ENCODE data around the gene SSMEM1.
"Not testable (repeated sequence)": the region's sequence is repeated elsewhere in the genome, so short reads cannot be mapped to it uniquely, and the experiment has no call there.

Gene SSMEM1

DNA sequence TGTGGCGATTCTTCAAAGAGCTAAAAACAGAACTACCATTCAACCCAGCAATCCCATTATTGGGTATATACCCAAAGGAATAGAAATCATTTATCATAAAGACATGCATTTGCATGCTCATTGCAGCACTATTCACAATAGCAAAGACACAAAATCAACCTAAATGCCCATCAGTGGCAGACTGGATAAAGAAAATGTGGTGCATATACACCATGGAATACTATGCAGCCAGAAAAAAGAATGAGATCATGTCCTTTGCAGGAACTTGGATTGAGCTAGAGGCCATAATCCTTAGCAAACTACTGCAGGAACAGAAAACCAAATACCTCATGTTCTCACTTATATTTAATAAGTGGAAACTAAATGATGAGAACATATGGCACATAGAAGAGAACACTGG lies 38.8 kb downstream of the SSMEM1 start:
- DNase-seq (ENCODE audit: low read depth in 3 of 3) = not testable (repeated sequence)

DNA sequence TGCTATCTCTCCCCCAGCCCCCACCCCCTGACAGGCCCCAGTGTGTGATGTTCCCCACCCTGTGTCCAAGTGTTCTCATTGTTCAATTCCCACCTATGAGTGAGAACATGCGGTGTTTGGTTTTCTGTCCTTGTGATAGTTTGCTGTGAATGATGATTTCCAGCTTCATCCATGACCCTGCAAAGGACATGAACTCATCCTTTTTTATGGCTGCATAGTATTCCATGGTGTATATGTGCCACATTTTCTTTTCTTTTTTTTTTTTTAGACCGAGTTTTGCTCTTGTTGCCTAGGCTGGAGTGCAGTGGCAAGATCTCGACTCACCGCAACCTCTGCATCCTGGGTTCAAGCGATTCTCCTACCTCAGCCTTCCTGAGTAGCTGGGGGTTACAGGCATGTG lies 41.2 kb downstream of the SSMEM1 start:
- not testable (repeated sequence) for DNase-seq (ENCODE audit: low read depth in 3 of 3)

DNA sequence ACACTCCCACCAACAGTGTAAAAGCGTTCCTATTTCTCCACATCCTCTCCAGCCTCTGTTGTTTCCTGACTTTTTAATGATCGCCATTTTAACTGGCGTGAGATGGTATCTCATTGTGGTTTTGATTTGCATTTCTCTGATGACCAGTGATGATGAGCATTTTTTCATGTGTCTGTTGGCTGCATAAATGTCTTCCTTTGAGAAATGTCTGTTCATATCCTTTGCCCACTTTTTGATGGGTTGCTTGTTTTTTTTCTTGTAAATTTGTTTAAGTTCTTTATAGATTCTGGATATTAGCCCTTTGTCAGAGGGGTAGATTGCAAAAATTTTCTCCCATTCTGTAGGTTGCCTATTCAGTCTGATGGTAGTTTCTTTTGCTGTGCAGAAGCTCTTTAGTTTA lies 42.0 kb downstream of the SSMEM1 start:
- not testable (repeated sequence) for DNase-seq (ENCODE audit: low read depth in 3 of 3)

DNA sequence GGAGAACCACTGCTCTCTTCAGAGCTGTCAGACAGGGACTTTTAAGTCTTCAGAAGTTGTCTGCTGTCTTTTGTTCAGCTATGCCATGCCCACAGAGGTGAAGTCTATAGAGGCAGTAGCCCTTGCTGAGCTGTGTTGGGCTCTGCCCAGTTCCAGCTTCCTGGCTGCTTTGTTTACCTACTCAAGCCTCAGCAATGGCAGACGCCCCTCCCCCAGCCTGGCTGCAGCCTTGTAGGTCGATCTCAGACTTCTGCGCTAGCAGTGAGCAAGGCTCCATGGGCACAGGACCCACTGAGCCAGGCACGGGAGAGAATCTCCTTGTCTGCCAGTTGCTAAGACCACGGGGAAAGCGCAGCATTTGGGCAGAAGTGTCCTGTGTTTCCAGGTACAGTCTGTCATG lies 46.9 kb downstream of the SSMEM1 start:
- DNase-seq (ENCODE audit: low read depth in 3 of 3) = no peak

DNA sequence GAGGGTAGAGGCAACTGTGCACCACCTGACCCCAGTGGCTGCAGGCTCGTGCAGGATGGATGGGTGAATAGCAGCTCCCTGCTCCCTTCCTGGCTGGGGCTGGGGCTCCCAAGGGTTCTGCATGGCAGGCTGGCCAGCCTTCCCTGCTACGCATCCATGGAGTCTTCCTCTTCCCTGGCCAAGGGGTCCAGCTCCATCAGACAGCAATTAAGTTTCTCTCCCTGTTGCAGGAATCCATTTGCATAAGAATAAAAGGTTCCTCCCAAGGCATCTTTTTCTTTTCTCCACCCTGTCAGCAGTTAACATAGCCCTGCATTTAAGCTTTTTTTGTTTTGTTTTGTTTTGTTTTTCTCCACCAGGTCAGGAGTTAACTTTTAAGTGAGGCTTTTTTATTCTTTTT lies 49.0 kb downstream of the SSMEM1 start:
- no peak for DNase-seq (ENCODE audit: low read depth in 3 of 3)

- no peak for DNase-seq (ENCODE audit: low read depth in 3 of 3)
Observed at GRCh38 chr7:130258494-130259078, 50.9 kb downstream of the SSMEM1 start.

DNA sequence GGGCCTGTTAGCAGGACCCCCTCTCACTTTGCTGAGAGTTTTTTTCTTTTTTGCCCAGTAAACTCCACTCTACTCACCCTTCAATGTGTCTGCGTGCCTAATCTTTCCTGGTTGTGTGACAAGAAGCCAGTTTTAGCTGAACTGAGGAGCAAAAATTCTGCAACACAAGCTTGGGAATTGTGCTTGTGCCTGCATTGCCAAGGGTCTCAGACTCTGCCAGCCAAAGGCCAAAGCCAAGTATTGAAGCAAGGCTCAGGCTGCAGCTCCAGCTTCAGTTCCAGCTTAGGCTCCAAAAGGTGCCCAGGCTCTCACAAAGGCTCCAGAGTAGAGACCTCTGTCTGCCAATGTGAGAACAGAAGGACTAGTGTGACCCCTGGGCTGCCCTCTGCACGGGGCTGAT lies 54.8 kb downstream of the SSMEM1 start:
- DNase-seq (ENCODE audit: low read depth in 3 of 3) = no peak

DNA sequence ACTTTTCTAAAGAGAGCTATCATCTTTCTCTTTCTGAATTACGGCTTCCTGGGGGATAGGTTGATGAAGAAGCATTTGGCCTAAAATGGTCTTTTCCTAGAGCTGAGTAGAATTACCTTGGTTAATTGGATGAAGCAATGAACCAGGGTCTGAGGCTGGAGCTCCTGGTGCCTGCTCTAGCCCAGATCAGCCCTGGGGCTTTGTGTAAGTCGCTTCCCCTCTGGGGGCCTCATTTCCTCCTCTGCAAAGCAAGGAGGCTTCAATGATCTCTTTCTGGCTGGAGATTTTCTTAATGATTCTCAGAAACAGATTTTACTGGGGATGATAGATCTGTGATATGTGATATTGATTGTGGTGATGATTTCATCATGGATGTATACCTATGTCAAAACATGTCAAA lies 55.5 kb downstream of the SSMEM1 start:
- no peak for DNase-seq (ENCODE audit: low read depth in 3 of 3)
